Muscle layer of colon (tissue), 2 donors: ENCODE results near the gene IFT74.

Source experiments
- H3K27ac ChIP-seq: one replicate; pipeline ENCODE4 v1.7.0; 2013; ENCODE audit warnings: low read depth, mild to moderate bottlenecking, low read length, moderate library complexity
- H3K27me3 ChIP-seq, 2 donors: one replicate each; pipeline ENCODE4 v1.7.0; 2013; ENCODE audit warnings: low read length in 2 of 2, mild to moderate bottlenecking in 2 of 2; ENCODE audit not compliant: insufficient read depth in 2 of 2, control insufficient read depth in 1 of 2
- H3K36me3 ChIP-seq: one replicate; pipeline ENCODE4 v1.7.0; 2013; ENCODE audit warnings: mild to moderate bottlenecking, low read length; ENCODE audit not compliant: insufficient read depth
- H3K4me1 ChIP-seq: one replicate; pipeline ENCODE4 v1.7.0; 2013; ENCODE audit warnings: mild to moderate bottlenecking, low read length; ENCODE audit not compliant: insufficient read depth
- H3K4me3 ChIP-seq, 2 donors: one replicate each; pipeline ENCODE4 v1.7.0; 2013; ENCODE audit warnings: low read length in 2 of 2, low read depth in 1 of 2, mild to moderate bottlenecking in 1 of 2, moderate library complexity in 1 of 2
- H3K9ac ChIP-seq: one replicate; pipeline ENCODE4 v1.7.0; 2013; ENCODE audit warnings: low read length
- H3K9me3 ChIP-seq: one replicate; pipeline ENCODE4 v1.7.0; 2013; ENCODE audit warnings: mild to moderate bottlenecking, low read length
- donor health status: abdominal sarcoma.
- donor health status: Adenocarcinoma of cecum.

The IFT74 gene

GRCh38 chr9:27109621-27110020, 153.4 kb downstream of the IFT74 start:
- H3K9ac ChIP-seq: no peak overlapping the region
- H3K27me3 ChIP-seq: no peaks in the 10 kb centered on the region
- no peaks in the 10 kb centered on the region for H3K9me3 ChIP-seq
- H3K4me3 ChIP-seq: no peak overlapping the region
- H3K4me1 ChIP-seq: no peaks in the 10 kb centered on the region
- H3K36me3 ChIP-seq: no peaks in the 10 kb centered on the region
- H3K27ac ChIP-seq: no peak overlapping the region

- no peak overlapping the region for H3K4me3 ChIP-seq
Observed at GRCh38 chr9:27110181-27110580, 154.0 kb downstream of the IFT74 start.

GRCh38 chr9:27112235-27112634, 156.0 kb downstream of the IFT74 start:
- H3K27me3 ChIP-seq: no peaks in the 10 kb centered on the region
- H3K9me3 ChIP-seq: no peaks in the 10 kb centered on the region
- no peak overlapping the region for H3K9ac ChIP-seq
- H3K4me3 ChIP-seq: no peak overlapping the region
- H3K36me3 ChIP-seq: no peaks in the 10 kb centered on the region
- H3K4me1 ChIP-seq: no peaks in the 10 kb centered on the region
- no peak overlapping the region for H3K27ac ChIP-seq

More at GRCh38 chr9:27110181-27110580, 154.0 kb downstream of the IFT74 start:
- no peaks in the 10 kb centered on the region for H3K4me1 ChIP-seq
- no peak overlapping the region for H3K27ac ChIP-seq
- no peak overlapping the region for H3K9ac ChIP-seq
- no peaks in the 10 kb centered on the region for H3K9me3 ChIP-seq
- H3K36me3 ChIP-seq: no peaks in the 10 kb centered on the region
- H3K27me3 ChIP-seq: no peaks in the 10 kb centered on the region
